IMR-90 (cell line): Measurements from ENCODE around the gene ALDH1B1. TPM values are rescaled to one million over a fixed set of nuclear protein-coding genes. Genes with fewer than 3 reads are reported as not detected.

Source experiments
- ATAC-seq: fragments of 200-7000 bp; cut with Tn5 transposase; 2 replicates; pipeline ENCODE4 v1.9.1; 2020; ENCODE audit warnings: low read depth, mild to moderate bottlenecking, moderate library complexity
- BruUV-seq: library from RNA; stranded (reverse); fragments of 400-500 nt; replicated peaks from 2 replicates; lab custom pipeline; 2021; lab: Mats Ljungman, UMichigan
- CTCF ChIA-PET: fragments of 300-600 bp; formaldehyde crosslinking; extraction: SDS; loops from one replicate; lab custom pipeline; 2021; ENCODE audit warnings: antibody characterized with exemption; lab: Yijun Ruan, JAX
- POLR2A ChIA-PET: fragments of 300-600 bp; sonication (Branson Sonifier 250); formaldehyde crosslinking; loops from one replicate; lab custom pipeline; 2022; ENCODE audit warnings: antibody characterized with exemption; ENCODE audit not compliant: unreplicated experiment; lab: Charles Lee
- DNase-seq: peaks from one replicate; pipeline ENCODE4 v3.0.0; 2013
- H2AFZ ChIP-seq: replicated peaks from 2 replicates; pipeline ENCODE3; 2013; ENCODE audit warnings: low read length, mild to moderate bottlenecking; ENCODE audit not compliant: poor library complexity
- H2AK5ac ChIP-seq: 2 replicates; pipeline ENCODE4 v1.6.1; 2013; ENCODE audit warnings: low read depth, low read length, inconsistent platforms
- H2AK9ac ChIP-seq: replicated peaks from 2 replicates; pipeline ENCODE3; 2013; ENCODE audit warnings: mild to moderate bottlenecking, low read depth, low read length, moderate library complexity; ENCODE audit not compliant: poor library complexity
- H2BK120ac ChIP-seq: 2 replicates; pipeline ENCODE4 v1.6.1; 2013; ENCODE audit warnings: low read depth, low read length, inconsistent platforms
- H2BK15ac ChIP-seq: 3 replicates; pipeline ENCODE4 v1.6.1; 2013; ENCODE audit warnings: low read depth, low read length, inconsistent platforms
- H2BK20ac ChIP-seq: 2 replicates; pipeline ENCODE4 v1.6.1; 2013; ENCODE audit warnings: low read depth, mild to moderate bottlenecking, inconsistent platforms, low read length, moderate library complexity
- H2BK5ac ChIP-seq: 2 replicates; pipeline ENCODE4 v1.6.1; 2013; ENCODE audit warnings: mild to moderate bottlenecking, low read depth, low read length, inconsistent platforms; ENCODE audit not compliant: poor library complexity, severe bottlenecking
- H3K14ac ChIP-seq: replicated peaks from 2 replicates; pipeline ENCODE4 v1.6.1; 2013; ENCODE audit warnings: low read depth, low read length, inconsistent platforms
- H3K18ac ChIP-seq: 2 replicates; pipeline ENCODE4 v1.6.1; 2013; ENCODE audit warnings: low read depth, low read length, control low read depth
- H3K23ac ChIP-seq: 2 replicates; pipeline ENCODE4 v1.6.1; 2013; ENCODE audit warnings: low read depth, low read length, inconsistent platforms
- H3K27ac ChIP-seq: 2 replicates; pipeline ENCODE4 v1.5.1; 2013; ENCODE audit warnings: mild to moderate bottlenecking, control low read depth, low read length; ENCODE audit not compliant: insufficient read depth
- H3K27me3 ChIP-seq: 2 replicates; pipeline ENCODE4 v1.6.1; 2013; ENCODE audit warnings: low read length; ENCODE audit not compliant: control insufficient read depth, insufficient read depth
- H3K36me3 ChIP-seq: 2 replicates; pipeline ENCODE4 v1.6.1; 2013; ENCODE audit warnings: low read length, mixed read lengths; ENCODE audit not compliant: control insufficient read depth, insufficient read depth
- H3K4ac ChIP-seq: 2 replicates; pipeline ENCODE4 v1.6.1; 2013; ENCODE audit warnings: low read depth, low read length, inconsistent platforms
- H3K4me1 ChIP-seq: 2 replicates; pipeline ENCODE4 v1.6.1; 2013; ENCODE audit warnings: low read length, mixed read lengths; ENCODE audit not compliant: control insufficient read depth, insufficient read depth
- H3K4me2 ChIP-seq: 2 replicates; pipeline ENCODE4 v1.6.1; 2013; ENCODE audit warnings: low read depth, mild to moderate bottlenecking, control low read depth, low read length, moderate library complexity
- H3K4me3 ChIP-seq: 2 replicates; pipeline ENCODE4 v1.5.1; 2013; ENCODE audit warnings: low read depth, mild to moderate bottlenecking, control low read depth, low read length, moderate library complexity; ENCODE audit not compliant: insufficient read depth
- H3K56ac ChIP-seq: 2 replicates; pipeline ENCODE4 v1.6.1; 2013; ENCODE audit warnings: low read length, inconsistent platforms; ENCODE audit not compliant: insufficient read depth; ENCODE audit errors: extremely low read depth
- H3K79me1 ChIP-seq, 2 experiments: 2 replicates each; pipeline ENCODE4 v1.6.1; 2013; ENCODE audit warnings: low read length in 2 of 2, inconsistent platforms in 1 of 2, low read depth in 1 of 2
- H3K9ac ChIP-seq: 2 replicates; pipeline ENCODE4 v1.6.1; 2013; ENCODE audit warnings: low read depth, low read length, control low read depth
- H3K9me1 ChIP-seq: 2 replicates; pipeline ENCODE4 v1.6.1; 2013; ENCODE audit warnings: low read length, inconsistent platforms; ENCODE audit not compliant: insufficient read depth
- H3K9me3 ChIP-seq: 2 replicates; pipeline ENCODE4 v1.6.1; 2013; ENCODE audit warnings: low read length; ENCODE audit not compliant: control insufficient read depth, insufficient read depth
- H4K20me1 ChIP-seq: 2 replicates; pipeline ENCODE4 v1.6.1; 2013; ENCODE audit warnings: low read length, inconsistent platforms; ENCODE audit not compliant: insufficient read depth
- H4K5ac ChIP-seq: 2 replicates; pipeline ENCODE4 v1.6.1; 2013; ENCODE audit warnings: mild to moderate bottlenecking, low read depth, low read length, control low read depth
- H4K8ac ChIP-seq, 2 experiments: 2 replicates each; pipeline ENCODE4 v1.6.1; 2013; ENCODE audit warnings: low read depth in 2 of 2, low read length in 2 of 2, control low read depth in 1 of 2, inconsistent platforms in 1 of 2
- H4K91ac ChIP-seq: 2 replicates; pipeline ENCODE4 v1.6.1; 2013; ENCODE audit warnings: low read depth, low read length, inconsistent platforms; ENCODE audit not compliant: insufficient read depth
- CEBPB ChIP-seq: IDR thresholded peaks from 2 replicates; pipeline ENCODE4 v1.6.1; 2012; ENCODE audit warnings: low read depth, low read length, improper control_type of control experiment
- CHD1 ChIP-seq: IDR thresholded peaks from 2 replicates; pipeline ENCODE4 v1.6.1; 2012; ENCODE audit warnings: low read depth, low read length, improper control_type of control experiment
- FOS ChIP-seq: fragments of 150-350 bp; IDR thresholded peaks from 2 replicates; pipeline ENCODE4 v1.6.1; 2016; ENCODE audit warnings: low read depth, low read length
- MAFK ChIP-seq: IDR thresholded peaks from 2 replicates; pipeline ENCODE4 v1.6.1; 2012; ENCODE audit warnings: low read depth, low read length, improper control_type of control experiment
- NFE2L2 ChIP-seq: fragments of 150-350 bp; IDR thresholded peaks from 2 replicates; pipeline ENCODE4 v1.6.1; 2016; ENCODE audit warnings: low read depth, mild to moderate bottlenecking, low read length
- POLR2A ChIP-seq: IDR thresholded peaks from 2 replicates; pipeline ENCODE4 v1.6.1; 2012; ENCODE audit warnings: mild to moderate bottlenecking, low read depth, low read length
- RFX5 ChIP-seq: IDR thresholded peaks from 2 replicates; pipeline ENCODE4 v1.8.0; 2012; ENCODE audit warnings: low read depth, mild to moderate bottlenecking, low read length, moderate library complexity
- SMC3 ChIP-seq: fragments of 150-350 bp; IDR thresholded peaks from 2 replicates; pipeline ENCODE4 v1.6.1; 2016; ENCODE audit warnings: low read depth, mild to moderate bottlenecking, antibody characterized with exemption, low read length, moderate library complexity
- WGBS, 2 experiments: methylation state at CpG; one replicate each; pipeline versions ENCODE4 v1.1.5 to v1.1.7; 2013; ENCODE audit warnings: missing lambda C conversion rate in 2 of 2; ENCODE audit not compliant: insufficient read length in 1 of 2; ENCODE audit errors: extremely low coverage in 2 of 2; 5-methylcytosine and 5-hydroxymethylcytosine counted together
- dilution Hi-C: fragments of 300-500 bp; cut with HindIII; formaldehyde crosslinking; loops from one replicate; pipeline ENCODE4 v1.14.3; 2018; ENCODE audit warnings: low sequenced_read_pairs; ENCODE audit not compliant: unreplicated experiment
- in situ Hi-C: fragments of 300-500 bp; cut with MboI; formaldehyde crosslinking; loops from 3 replicates; pipeline ENCODE4 v1.14.3; 2019; ENCODE audit warnings: low sequenced_read_pairs, inconsistent platforms, mixed read lengths
- intact Hi-C: fragments of 100-400 bp; cut with micrococcal nuclease; formaldehyde crosslinking; loops from 2 replicates; pipeline ENCODE4 v1.10.0; 2022
- polyA plus RNA-seq, 3 experiments: library from polyadenylated mRNA; depleted of rRNA; stranded (reverse); fragments of >200 nt; gene quantifications; 2 replicates each; pipeline ENCODE4 v1.2.3, GENCODE V29; 2012; ENCODE audit warnings: low replicate concordance in 1 of 3
- total RNA-seq: library from RNA; depleted of rRNA; stranded (reverse); fragments of >200 nt; gene quantifications from 2 replicates; pipeline ENCODE4 v1.2.3, GENCODE V29; 2012
- TF ChIP-seq, protein P1 (sequence below): fragments of 150-350 bp; IDR thresholded peaks from 2 replicates; pipeline ENCODE4 v1.6.1; 2016; ENCODE audit warnings: low read depth, mild to moderate bottlenecking, low read length, moderate library complexity, borderline replicate concordance
- TF ChIP-seq, protein P2 (sequence below): fragments of 150-350 bp; IDR thresholded peaks from 2 replicates; pipeline ENCODE4 v1.6.1; 2017; ENCODE audit warnings: mild to moderate bottlenecking, antibody characterized with exemption, low read length, low read depth
- TF ChIP-seq, protein P3 (sequence below): conservative IDR thresholded peaks from 2 replicates; pipeline ENCODE4 v1.5.1; 2012; ENCODE audit warnings: mild to moderate bottlenecking, low read depth, low read length, improper control_type of control experiment

The ALDH1B1 gene
- total and polyA plus RNA-seq, 2 of the 4 experiments (the other 2 are of a cell fraction) = 29.6 to 37.6 TPM

DNA sequence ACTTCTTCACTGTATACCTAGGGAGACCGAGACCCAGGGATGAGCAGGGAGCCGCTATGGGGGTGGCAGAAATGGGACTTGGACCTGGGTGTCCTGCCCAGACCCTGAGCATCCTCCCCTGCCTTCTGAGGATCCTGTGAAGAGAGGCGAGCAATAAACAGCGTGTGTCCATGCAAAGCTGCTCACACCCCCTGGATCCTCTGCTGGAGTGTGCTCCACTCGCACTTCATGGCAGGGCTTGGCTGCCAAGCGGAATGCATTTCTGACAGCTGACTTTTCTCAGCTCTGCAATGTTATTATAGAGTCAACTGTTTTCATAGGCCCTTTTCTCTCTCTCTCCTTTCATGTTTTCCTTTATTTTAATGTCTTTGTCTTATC lies 31.0 kb upstream of the ALDH1B1 start:
- Histone ChIP-seq H4K5ac (no peak overlapping the region), H3K4ac (no peak overlapping the region), H4K91ac (no peak overlapping the region), H3K9ac (no peak overlapping the region), H3K14ac (no peak overlapping the region), H3K4me2 (no peak overlapping the region), H4K20me1 (no peaks in the 10 kb centered on the region), H2AK9ac (no peak overlapping the region), H2AFZ (no peak overlapping the region), H2BK120ac (no peak overlapping the region), H3K56ac (no peak overlapping the region), H4K8ac (no peak overlapping the region), H3K79me1 (no peaks in the 10 kb centered on the region), H3K4me3 (no peak overlapping the region), H2BK5ac (no peak overlapping the region), H3K9me1 (no peaks in the 10 kb centered on the region), H2BK20ac (no peak overlapping the region), H3K18ac (no peak overlapping the region), H3K9me3 (no peaks in the 10 kb centered on the region), H2AK5ac (no peak overlapping the region), H3K27me3 (peaks cover 7% of the 10 kb centered on the region), H3K4me1 (peaks cover 3% of the 10 kb centered on the region), H2BK15ac (no peak overlapping the region), H3K27ac (no peak overlapping the region), H3K23ac (no peak overlapping the region), H3K36me3 (no peaks in the 10 kb centered on the region)
- DNase-seq = no peak
- ChIA-PET CTCF (no interaction called here), POLR2A (no interaction called here)
- dilution Hi-C loops = no loop called here
- BruUV-seq = no TSS peak
- intact Hi-C loops = loop anchor here (5.0 kb wide), 4 partner anchors 274 to 769 kb away; partner anchors contain the start of genes SHB and TOMM5
- in situ Hi-C loops = loop anchor here (5.0 to 25.0 kb wide), 4 partner anchors 277 to 874 kb away; partner anchors contain the start of gene POLR1E
- no peak for ATAC-seq
- no CpG with 5 or more reads among the region's 6 CpGs for WGBS, 2 experiments
- TF ChIP-seq, protein P1, sequence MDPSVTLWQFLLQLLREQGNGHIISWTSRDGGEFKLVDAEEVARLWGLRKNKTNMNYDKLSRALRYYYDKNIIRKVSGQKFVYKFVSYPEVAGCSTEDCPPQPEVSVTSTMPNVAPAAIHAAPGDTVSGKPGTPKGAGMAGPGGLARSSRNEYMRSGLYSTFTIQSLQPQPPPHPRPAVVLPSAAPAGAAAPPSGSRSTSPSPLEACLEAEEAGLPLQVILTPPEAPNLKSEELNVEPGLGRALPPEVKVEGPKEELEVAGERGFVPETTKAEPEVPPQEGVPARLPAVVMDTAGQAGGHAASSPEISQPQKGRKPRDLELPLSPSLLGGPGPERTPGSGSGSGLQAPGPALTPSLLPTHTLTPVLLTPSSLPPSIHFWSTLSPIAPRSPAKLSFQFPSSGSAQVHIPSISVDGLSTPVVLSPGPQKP = no peak
- TF ChIP-seq CHD1 (no peak), NFE2L2 (no peak), SMC3 (no peak), POLR2A (no peak), FOS (no peak), MAFK (no peak), RFX5 (no peak), CEBPB (no peak)
- TF ChIP-seq, protein P2, sequence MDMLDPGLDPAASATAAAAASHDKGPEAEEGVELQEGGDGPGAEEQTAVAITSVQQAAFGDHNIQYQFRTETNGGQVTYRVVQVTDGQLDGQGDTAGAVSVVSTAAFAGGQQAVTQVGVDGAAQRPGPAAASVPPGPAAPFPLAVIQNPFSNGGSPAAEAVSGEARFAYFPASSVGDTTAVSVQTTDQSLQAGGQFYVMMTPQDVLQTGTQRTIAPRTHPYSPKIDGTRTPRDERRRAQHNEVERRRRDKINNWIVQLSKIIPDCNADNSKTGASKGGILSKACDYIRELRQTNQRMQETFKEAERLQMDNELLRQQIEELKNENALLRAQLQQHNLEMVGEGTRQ = no peak
- TF ChIP-seq, protein P3, sequence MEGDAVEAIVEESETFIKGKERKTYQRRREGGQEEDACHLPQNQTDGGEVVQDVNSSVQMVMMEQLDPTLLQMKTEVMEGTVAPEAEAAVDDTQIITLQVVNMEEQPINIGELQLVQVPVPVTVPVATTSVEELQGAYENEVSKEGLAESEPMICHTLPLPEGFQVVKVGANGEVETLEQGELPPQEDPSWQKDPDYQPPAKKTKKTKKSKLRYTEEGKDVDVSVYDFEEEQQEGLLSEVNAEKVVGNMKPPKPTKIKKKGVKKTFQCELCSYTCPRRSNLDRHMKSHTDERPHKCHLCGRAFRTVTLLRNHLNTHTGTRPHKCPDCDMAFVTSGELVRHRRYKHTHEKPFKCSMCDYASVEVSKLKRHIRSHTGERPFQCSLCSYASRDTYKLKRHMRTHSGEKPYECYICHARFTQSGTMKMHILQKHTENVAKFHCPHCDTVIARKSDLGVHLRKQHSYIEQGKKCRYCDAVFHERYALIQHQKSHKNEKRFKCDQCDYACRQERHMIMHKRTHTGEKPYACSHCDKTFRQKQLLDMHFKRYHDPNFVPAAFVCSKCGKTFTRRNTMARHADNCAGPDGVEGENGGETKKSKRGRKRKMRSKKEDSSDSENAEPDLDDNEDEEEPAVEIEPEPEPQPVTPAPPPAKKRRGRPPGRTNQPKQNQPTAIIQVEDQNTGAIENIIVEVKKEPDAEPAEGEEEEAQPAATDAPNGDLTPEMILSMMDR = no peak
